ENCODE data around the gene KRT81. TPM values are rescaled to one million over a fixed set of nuclear protein-coding genes. Genes with fewer than 3 reads are reported as not detected.

Gene KRT81
- total RNA-seq, 4 donors from 2014 or later: not detected

DNA sequence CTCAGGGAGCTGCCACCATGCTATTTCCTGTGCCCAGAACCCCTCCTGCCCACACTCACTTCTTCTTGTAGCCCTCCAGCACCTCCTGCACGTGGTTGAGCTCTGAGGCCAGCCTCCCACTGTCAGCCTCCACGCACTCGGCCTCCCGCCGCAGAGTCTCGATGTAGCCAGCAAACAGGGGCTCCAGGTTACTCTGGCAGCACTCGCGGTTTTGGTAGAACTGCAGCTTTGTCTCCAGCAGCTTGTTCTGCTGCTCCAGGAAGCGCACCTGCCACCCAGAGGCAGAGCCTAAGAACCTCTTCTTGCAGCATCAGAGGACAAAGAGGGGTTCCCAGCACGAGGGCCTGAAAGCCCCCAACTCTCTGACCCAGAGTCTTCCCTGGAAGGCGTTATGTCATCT is 27.8 kb upstream of the KRT81 start:
- H3K4me3 ChIP-seq: no peak overlapping the region
- in situ Hi-C loops (cut with MboI; ENCODE audit: low sequenced_read_pairs in 4 of 4) (no loop called here), intact Hi-C loops (cut with DNase I; ENCODE audit: low total_unique reads) (no loop called here)
- no peak overlapping the region for H3K27ac ChIP-seq
- no peaks in the 10 kb centered on the region for H3K9me3 ChIP-seq
- no peak for ATAC-seq
- no peaks in the 10 kb centered on the region for H3K4me1 ChIP-seq
- DNase-seq: peak in 1 of 2 donors; percentile 2
- peaks cover 0 to 19% (median 11%) of the 10 kb centered on the region in 3 donors for H3K27me3 ChIP-seq
- no peaks in the 10 kb centered on the region for H3K36me3 ChIP-seq
- TF ChIP-seq, protein P1, sequence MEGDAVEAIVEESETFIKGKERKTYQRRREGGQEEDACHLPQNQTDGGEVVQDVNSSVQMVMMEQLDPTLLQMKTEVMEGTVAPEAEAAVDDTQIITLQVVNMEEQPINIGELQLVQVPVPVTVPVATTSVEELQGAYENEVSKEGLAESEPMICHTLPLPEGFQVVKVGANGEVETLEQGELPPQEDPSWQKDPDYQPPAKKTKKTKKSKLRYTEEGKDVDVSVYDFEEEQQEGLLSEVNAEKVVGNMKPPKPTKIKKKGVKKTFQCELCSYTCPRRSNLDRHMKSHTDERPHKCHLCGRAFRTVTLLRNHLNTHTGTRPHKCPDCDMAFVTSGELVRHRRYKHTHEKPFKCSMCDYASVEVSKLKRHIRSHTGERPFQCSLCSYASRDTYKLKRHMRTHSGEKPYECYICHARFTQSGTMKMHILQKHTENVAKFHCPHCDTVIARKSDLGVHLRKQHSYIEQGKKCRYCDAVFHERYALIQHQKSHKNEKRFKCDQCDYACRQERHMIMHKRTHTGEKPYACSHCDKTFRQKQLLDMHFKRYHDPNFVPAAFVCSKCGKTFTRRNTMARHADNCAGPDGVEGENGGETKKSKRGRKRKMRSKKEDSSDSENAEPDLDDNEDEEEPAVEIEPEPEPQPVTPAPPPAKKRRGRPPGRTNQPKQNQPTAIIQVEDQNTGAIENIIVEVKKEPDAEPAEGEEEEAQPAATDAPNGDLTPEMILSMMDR (IDR thresholded peaks at IDR 0.05 in 4 of 5, conservative IDR thresholded peaks at IDR 0.05 in 1 of 5): no peak
- TF ChIP-seq POLR2A (IDR thresholded peaks at IDR 0.05): no peak

DNA sequence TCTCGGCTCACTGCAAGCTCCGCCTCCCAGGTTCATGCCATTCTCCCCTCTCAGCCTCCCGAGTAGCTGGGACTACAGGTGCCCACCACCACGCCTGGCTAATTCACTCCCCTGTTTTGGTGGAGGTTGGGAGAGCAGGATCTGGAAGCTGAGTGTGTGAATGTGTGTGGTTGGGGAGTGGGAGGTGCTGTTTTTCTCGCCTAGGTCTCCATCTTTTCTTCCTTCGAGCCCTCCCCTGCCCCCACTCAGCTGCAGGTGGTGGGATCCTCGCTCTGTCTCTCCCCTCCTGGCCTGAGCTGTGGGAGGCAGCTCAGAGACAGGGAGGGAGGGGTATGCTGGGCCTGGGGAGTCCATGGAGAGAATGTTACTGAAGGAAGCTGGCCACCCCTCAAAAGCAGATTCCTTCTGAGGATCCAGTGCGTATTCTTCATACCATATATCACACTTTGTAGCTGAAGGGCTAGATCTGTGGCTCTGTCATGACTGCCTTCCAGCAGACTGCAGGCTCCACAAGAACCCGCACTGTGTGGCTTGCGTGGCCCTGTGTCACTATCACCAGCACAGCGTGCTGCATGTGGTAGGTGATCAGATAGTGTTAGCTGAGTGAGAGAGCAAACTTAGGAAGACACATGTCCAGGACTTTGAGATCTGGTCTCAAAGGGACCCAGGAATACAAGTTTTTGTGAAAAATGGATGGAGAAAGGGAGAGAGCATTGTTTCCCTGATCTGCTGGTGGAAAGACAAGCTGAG is 27.1 kb upstream of the KRT81 start:
- Histone ChIP-seq H3K4me3 (no peak overlapping the region), H3K4me1 (no peaks in the 10 kb centered on the region), H3K9me3 (no peaks in the 10 kb centered on the region), H3K27ac (no peak overlapping the region), H3K36me3 (no peaks in the 10 kb centered on the region), H3K27me3 (peaks cover 0 to 19% (median 11%) of the 10 kb centered on the region in 3 donors)
- no peak for TF ChIP-seq POLR2A (IDR thresholded peaks at IDR 0.05)
- TF ChIP-seq, protein P1 (IDR thresholded peaks at IDR 0.05 in 4 of 5, conservative IDR thresholded peaks at IDR 0.05 in 1 of 5): no peak
- in situ Hi-C loops (cut with MboI; ENCODE audit: low sequenced_read_pairs in 4 of 4): no loop called here
- ATAC-seq (no peak), DNase-seq (peak in 1 of 2 donors; percentile 2)
- intact Hi-C loops (cut with DNase I; ENCODE audit: low total_unique reads): no loop called here

DNA sequence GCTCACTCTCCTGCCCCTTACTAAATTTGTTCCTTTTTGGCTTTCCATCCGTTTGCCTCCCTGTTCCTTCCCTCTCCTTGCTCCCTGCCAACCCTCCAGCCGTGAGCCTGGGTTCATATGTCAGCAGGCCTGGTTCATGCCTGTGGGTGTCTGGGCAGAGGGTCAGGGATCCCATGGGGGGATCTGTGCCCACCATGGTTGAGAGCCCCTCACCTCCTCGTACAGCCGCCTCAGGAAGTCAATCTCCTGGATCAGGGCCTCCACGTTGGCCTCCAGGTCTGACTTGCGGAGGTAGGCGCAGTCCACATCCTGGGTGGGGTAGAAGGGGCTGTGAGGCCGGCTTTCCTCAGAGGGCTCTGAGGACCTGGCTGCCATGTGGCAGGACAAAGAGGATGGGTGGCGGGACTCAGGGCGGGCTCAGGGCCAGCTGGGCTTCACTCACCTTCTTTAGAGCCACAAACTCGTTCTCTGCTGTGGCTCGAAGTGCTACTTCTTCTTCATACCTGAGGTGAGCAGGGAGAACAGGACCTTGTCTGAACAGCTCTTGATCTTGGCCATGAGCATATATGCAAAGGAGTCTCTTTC is 26.2 kb upstream of the KRT81 start:
- DNase-seq (peak in 1 of 2 donors; percentile 0), ATAC-seq (no peak)
- no peaks in the 10 kb centered on the region for H3K9me3 ChIP-seq
- H3K4me1 ChIP-seq: no peaks in the 10 kb centered on the region
- intact Hi-C loops (cut with DNase I; ENCODE audit: low total_unique reads): no loop called here
- in situ Hi-C loops (cut with MboI; ENCODE audit: low sequenced_read_pairs in 4 of 4): no loop called here
- no peaks in the 10 kb centered on the region for H3K36me3 ChIP-seq
- H3K27ac ChIP-seq: no peak overlapping the region
- TF ChIP-seq, protein P1 (IDR thresholded peaks at IDR 0.05 in 4 of 5, conservative IDR thresholded peaks at IDR 0.05 in 1 of 5): no peak
- TF ChIP-seq POLR2A (IDR thresholded peaks at IDR 0.05): no peak
- H3K27me3 ChIP-seq: peaks cover 0 to 19% (median 11%) of the 10 kb centered on the region in 3 donors
- H3K4me3 ChIP-seq: no peak overlapping the region

DNA sequence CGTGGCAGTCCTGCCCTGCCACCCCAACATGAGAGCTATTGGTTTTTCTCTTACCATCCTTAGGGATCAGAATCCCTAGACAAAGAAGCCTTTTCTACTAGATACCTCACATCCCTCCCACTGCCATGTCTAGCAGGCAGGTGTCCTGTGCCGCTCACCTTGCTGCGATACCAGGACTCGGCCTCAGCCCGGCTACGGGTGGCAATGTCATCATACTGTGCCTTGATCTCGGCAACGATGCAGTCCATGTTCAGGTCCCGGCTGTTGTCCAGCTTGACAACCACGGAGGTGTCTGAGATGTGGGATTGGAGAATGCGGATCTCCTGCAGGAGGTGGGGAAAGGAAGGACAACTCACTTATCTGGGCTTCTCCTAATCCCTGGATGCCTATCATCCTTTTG is 25.4 kb upstream of the KRT81 start:
- in situ Hi-C loops (cut with MboI; ENCODE audit: low sequenced_read_pairs in 4 of 4): no loop called here
- peaks cover 0 to 17% (median 4%) of the 10 kb centered on the region in 3 donors for H3K27me3 ChIP-seq
- ATAC-seq: no peak

More for the DNA sequence above, 25.4 kb upstream of the KRT81 start:
- Histone ChIP-seq H3K36me3 (no peaks in the 10 kb centered on the region), H3K4me1 (no peaks in the 10 kb centered on the region), H3K4me3 (no peak overlapping the region), H3K27ac (no peak overlapping the region), H3K9me3 (no peaks in the 10 kb centered on the region)
- no peak for TF ChIP-seq POLR2A (IDR thresholded peaks at IDR 0.05)
- TF ChIP-seq, protein P1 (IDR thresholded peaks at IDR 0.05 in 4 of 5, conservative IDR thresholded peaks at IDR 0.05 in 1 of 5): no peak
- no peak for DNase-seq
- intact Hi-C loops (cut with DNase I; ENCODE audit: low total_unique reads): no loop called here
